A673 (cell line): ENCODE measurements around the gene MTG2.

Experiments used
- EZH2 ChIP-seq: fragments of 200-600 bp; sonication (generic); IDR thresholded peaks from 2 replicates; pipeline ENCODE4 v1.6.1; 2017; ENCODE audit warnings: borderline replicate concordance, low read depth, mild to moderate bottlenecking, mixed read lengths, antibody characterized with exemption, low read length; ENCODE audit not compliant: poor library complexity, severe bottlenecking
- TF ChIP-seq, protein P1 (sequence below): fragments of 300-800, 200-600 bp; sonication (generic); conservative IDR thresholded peaks from 2 replicates; pipeline ENCODE4 v1.5.1; 2017; ENCODE audit warnings: low read depth, mild to moderate bottlenecking, antibody characterized with exemption, low read length, moderate library complexity, mixed read lengths

DNA sequence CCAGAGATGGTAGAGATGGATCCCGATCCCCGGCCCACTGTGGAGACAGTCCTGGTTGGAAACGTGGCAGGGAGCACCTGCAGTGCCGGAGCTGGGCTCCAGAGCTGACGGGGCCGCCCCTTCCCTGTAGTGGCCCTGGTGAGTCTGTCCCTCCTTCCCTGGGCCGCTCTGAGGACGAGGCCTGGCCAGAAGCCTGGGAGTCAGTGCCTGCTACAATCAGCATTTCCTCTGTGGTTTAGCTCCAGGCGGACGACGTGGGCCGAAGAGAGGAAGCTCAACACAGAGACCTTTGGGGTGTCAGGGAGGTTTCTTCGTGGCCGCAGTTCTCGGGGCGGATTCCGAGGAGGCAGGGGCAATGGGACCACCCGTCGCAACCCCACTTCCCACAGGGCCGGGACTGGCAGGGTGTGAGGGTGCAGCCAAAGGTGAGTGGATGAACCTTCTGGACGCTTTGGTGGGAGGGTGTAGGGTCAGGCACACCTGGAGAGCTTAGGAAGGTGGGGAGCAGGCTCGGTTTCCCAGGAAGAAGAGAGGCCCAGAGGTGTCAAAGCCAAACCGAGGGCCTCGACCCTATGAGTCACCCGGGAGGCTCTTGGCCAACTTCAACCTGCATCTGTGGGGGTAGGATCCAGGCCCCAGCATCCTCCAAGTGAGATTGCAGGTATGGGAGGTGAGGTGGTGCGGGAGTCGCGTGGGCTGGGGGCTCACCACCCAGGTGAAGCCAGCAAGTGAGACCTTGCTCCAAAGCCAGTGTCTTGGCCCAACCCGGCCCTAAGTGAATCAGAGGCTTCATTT, 49.6 kb upstream of the MTG2 start:
- TF ChIP-seq, protein P1, sequence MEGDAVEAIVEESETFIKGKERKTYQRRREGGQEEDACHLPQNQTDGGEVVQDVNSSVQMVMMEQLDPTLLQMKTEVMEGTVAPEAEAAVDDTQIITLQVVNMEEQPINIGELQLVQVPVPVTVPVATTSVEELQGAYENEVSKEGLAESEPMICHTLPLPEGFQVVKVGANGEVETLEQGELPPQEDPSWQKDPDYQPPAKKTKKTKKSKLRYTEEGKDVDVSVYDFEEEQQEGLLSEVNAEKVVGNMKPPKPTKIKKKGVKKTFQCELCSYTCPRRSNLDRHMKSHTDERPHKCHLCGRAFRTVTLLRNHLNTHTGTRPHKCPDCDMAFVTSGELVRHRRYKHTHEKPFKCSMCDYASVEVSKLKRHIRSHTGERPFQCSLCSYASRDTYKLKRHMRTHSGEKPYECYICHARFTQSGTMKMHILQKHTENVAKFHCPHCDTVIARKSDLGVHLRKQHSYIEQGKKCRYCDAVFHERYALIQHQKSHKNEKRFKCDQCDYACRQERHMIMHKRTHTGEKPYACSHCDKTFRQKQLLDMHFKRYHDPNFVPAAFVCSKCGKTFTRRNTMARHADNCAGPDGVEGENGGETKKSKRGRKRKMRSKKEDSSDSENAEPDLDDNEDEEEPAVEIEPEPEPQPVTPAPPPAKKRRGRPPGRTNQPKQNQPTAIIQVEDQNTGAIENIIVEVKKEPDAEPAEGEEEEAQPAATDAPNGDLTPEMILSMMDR = no peak
- TF ChIP-seq EZH2 = no peak
